Measurements from ENCODE around the gene FBLN5. TPM values are rescaled to one million over a fixed set of nuclear protein-coding genes. Genes with fewer than 3 reads are reported as not detected.
"Not testable (repeated sequence)": the region's sequence is repeated elsewhere in the genome, so short reads cannot be mapped to it uniquely, and the experiment has no call there.

FBLN5 gene
- total RNA-seq, 1 donor from 2014 or later = 1.6 TPM

DNA sequence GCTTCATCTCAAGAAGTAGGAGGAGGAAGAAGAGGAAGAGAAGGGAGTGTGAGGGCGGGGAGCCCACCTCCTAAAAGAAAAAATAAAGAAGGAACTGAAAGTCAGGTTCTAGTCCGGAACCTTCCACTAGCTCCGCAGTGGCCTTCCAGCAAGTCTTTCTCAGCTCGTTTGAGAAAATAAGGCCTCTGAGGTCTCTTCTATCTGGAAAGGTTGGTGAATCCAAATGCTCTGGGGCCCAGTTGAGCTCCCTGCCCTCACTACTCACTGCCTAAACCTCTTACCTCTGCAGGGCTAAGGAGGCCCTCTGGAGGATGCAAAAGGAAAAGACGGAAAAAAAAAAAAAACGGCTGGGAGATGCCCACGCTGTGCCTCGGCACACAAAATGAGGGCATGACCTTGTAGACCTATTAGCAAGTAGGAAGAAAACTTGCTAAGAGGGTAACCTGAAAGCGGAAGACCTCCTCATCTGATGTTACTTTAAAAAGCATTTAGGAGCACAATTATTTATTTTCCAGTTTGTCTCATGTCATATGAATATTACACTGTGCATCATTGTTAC is 35.9 kb downstream of the FBLN5 start:
- FAIRE-seq = no peak

DNA sequence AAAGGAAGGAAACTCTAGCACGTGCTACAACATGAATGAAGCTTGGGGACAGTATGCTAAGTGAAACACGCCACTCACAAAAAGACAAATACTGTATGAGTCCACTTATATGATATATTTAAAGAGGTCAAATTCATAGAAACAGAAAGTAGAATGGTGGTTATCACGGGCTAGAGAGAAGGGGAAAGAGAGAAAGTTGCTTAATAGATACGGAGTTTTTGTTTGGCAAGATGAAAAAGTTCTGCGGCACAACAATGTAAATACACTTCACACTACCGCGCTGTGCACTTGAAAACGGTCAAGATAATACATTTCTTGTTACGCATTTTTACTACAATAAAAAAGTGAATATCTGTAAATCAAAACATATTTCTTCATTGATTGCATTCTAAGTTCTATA is 37.3 kb downstream of the FBLN5 start:
- FAIRE-seq = no peak
- DNase-seq (ENCODE audit: low spot score in 2 of 2) = no peak

More for the DNA sequence above, 35.9 kb downstream of the FBLN5 start:
- DNase-seq (ENCODE audit: low spot score in 2 of 2) = peak in 1 of 2 donors; percentile 64

DNA sequence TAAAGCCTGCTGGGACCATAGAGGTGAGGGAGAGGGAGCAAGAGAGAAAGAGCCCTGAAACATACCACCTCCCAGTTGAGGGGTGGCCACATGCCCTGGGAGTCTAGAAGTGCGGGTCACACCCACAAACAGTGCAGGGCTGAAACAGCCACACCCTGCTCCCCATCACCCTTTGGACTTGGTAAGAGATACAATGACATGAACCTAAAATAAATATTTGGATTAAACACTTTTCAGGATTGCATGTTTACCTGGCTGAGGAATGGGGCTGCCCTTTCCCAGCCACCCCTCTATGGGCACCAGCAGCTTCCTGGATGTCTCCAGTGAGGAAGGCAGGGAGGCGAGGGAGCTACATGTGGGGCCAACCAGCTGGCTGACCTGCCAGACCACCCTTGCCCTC is 41.1 kb downstream of the FBLN5 start:
- DNase-seq (ENCODE audit: low spot score in 2 of 2) = no peak
- no peak for FAIRE-seq

DNA sequence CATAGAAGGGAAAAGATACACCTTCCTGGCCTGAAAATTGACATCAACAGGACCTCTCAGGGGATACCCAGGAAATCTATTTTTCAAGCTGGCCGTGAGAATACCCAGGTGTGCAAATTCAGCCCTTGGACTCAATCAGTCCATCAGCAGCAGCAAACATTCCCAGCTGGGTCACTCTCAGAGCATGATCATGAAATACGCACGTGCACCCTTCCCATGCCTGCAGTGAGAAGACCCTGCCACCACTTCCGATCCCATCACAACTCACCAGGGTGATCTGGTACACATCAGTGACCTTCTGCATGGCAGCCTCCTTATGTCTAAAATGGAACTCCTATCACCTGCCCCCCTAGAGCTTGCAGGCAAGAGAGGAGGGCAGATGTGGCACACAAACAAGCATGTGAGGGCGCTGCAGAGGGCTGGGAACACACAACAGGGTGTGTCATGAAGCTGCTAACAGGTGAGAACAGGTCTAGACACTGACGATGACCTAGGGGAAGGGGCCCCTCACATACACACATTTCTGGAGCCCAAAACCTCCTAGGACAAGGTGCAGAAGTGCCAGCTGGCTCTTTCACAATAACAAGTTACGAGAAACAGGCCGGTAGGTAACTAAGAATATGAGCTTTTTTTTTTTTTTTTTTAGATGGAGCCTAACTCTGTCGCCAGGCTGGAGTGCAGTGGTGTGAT is 42.4 kb downstream of the FBLN5 start:
- DNase-seq (ENCODE audit: low spot score in 2 of 2) (no peak), FAIRE-seq (no peak)

DNA sequence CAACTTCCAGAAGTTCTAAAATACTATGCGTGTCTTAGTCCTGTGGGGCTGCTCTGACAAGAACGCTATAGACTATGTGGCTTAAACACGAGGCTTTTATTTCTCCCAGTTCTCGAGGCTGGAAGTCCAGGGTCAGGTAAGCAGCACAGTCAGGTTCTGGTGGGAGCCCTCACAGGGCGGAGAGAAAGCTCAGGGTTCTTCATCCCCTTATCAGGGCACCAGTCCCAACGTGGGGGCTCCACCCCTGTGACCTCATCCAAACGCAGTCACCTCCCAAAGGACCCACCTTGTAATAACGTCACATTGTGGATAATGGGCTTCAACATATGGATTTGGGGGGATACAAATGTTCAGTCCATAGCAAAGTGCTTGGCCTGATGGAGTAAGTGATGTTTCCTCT is 43.0 kb downstream of the FBLN5 start:
- DNase-seq (ENCODE audit: low spot score in 2 of 2) (no peak), FAIRE-seq (no peak)

DNA sequence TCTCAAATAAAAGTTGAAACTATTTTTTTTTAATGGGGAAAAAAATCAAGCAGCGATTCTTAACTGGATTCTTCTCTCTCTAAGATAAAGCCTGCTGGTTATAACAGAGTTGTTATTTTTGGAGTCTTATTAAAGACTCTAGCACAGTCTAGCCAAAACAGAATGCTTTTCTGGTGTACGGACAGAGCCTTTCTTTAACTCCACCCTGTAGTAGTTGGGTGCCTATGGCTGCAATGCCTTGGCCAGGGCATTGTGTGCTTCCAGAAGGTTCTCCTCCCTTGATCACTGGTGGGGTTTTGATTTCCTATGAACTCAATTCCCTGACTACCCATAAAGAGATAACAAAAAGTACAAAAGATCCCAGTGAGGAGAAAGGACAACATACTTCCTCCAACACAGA is 44.4 kb downstream of the FBLN5 start:
- no peak for FAIRE-seq
- DNase-seq (ENCODE audit: low spot score in 2 of 2) = no peak

DNA sequence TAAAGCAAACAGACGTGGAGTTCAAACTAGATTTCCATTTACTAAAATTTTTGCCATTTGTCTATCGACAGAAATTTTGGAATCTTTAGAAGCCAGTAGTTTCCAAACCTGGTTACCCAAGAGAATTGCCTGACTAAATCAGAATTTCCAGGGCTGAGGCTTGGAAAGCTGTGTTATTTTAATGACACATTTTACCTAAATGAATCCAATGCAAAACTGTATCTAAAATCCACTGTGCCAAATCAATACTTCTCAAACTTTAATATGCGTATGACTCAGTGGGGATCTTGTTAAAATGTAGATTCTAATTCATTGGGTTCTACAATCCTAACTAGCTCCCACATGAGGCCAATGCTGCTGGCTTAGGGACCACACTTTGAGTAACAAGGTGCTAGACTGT is 45.2 kb downstream of the FBLN5 start:
- DNase-seq (ENCODE audit: low spot score in 2 of 2) = no peak
- no peak for FAIRE-seq

DNA sequence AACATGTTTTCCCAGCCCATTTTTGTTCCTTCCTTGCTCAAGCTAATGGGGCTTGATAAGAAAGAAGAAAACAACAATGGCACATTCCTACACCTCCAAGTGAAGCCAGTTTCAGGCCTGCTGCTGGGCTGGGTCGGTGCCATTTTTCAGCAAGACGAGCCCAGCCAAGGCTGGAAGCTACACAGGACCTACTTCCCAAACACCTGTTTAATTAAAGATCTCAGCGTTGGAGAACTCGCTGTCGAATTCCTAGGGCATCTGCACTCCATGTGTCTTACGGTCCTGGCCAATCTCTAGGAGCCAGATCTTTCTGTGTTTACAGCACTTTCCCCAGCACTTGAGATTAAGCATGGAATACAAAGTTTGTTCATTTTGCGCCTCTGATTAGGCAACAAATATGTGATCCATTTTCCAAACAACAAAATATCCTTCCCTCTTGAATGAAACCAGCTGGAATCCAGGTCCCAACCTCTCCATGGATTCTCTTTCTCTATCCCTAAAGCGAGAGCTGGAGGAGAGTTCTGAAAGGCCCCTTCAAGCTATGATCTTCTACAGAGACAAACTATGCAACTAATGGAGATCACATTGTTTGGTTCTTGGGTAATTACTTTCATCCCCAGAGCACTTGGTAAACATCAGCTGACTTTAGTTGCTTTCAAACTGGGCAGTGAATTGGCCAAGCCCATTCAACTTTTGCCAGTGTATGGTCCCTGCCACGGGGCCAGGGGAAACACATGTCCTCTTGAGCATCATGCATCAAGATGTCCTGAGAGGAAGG is 45.9 kb downstream of the FBLN5 start:
- DNase-seq (ENCODE audit: low spot score in 2 of 2) (no peak), FAIRE-seq (no peak)

DNA sequence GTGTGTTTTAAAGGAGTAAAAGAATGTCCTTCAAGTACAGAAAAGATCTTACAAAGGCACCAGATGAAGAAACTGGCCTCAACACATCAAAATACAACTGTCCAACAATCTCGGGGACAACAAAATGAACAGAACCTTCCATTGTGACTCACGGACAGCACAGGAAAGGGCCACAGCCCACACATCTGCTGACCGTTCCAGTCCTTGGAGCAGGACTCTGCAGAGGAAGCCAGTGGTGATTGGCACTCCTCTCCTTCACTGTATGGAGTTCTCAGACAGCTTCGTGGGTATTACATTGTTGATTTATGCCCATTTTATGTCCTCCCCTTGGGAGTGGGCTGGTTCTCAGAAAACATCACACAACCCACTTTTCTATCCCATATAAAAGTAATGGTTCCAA is 47.7 kb downstream of the FBLN5 start:
- DNase-seq (ENCODE audit: low spot score in 2 of 2) = no peak
- no peak for FAIRE-seq

DNA sequence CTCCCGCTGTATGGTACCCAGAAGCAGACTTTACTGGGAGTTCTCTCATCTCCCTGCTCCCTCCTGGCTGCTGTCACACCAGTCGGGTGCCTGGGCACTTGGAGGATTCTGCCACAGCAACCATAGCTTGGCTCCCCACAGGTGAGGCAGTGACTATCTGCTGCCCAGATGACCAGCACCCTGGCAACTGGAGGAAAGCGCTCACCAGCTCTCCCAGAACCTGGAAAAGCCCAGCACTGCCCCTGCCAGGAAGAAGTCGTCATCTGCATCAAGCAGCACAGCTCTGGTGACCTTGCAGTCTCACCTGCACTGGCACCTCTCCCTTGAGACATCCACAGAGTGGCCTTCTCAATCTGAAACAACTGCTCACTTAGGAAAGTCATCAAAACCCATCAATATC is 48.3 kb downstream of the FBLN5 start:
- DNase-seq (ENCODE audit: low spot score in 2 of 2) (no peak), FAIRE-seq (no peak)

DNA sequence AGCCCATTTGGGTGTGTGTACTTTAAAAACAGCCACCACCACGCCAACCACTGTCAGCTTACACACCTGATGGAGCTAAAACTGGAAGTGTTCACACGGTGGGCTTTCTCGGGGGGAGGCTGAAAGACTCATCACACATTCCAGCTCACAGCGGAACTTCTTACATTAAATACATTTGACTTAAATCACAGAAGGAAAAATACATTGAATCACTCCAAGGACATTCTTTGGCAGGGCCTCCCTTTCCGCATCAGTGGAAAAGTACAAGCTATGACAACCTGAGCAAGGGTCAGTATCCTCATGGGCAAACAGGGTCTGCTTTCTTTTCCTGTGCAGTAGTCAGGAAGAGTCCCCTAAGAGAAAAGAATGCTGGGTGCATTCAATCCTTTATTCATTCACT is 49.1 kb downstream of the FBLN5 start:
- FAIRE-seq = no peak
- no peak for DNase-seq (ENCODE audit: low spot score in 2 of 2)

DNA sequence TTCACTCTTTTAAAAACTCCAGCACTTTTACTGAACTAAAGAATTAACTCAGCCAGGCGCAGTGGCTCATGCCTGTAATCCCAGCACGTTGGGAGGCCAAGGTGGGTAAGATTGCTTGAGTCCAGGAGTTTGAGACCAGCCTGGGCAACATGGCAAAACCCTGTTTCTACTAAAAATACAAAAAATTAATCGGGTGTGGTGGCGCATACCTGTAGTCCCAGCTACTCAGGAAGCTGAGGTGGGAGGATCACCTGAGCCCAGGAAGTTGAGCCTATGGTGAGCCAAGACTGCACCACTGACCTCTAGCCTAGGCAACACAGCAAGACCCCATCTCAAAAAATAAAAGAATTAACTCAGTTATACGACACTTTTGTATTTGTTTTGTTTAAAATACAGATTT is 49.8 kb downstream of the FBLN5 start:
- DNase-seq (ENCODE audit: low spot score in 2 of 2); FAIRE-seq: not testable (repeated sequence)

DNA sequence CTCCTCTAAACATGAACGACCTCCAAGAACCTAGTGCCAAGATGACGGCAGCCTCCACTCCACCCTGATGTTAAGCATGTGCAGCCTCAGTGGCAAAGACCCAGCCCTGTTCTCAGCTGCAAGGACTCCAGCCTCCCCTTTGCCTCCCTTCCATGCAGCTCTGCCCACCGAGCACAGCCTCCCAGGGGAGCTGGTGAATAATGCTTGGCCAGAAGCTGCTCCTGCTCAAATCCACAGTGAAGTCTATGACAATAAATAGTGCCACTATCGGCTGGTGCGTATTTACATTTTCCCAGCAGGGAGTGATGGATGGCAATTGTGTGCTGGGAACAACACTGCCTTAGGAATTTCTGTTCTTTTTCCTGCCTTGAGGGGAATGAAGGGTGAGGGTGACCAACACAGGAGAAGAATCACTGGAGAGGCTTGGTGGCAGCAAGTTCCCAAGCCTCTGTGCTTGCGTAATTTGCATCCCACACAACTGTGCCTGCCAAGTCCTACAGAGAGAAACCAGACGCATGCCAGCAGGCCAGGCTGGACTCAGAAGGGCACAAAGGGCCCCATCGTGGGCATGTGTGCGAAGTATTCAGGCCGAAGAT is 50.3 kb downstream of the FBLN5 start:
- DNase-seq (ENCODE audit: low spot score in 2 of 2) (peak in 1 of 2 donors; percentile 53), FAIRE-seq (no peak)

DNA sequence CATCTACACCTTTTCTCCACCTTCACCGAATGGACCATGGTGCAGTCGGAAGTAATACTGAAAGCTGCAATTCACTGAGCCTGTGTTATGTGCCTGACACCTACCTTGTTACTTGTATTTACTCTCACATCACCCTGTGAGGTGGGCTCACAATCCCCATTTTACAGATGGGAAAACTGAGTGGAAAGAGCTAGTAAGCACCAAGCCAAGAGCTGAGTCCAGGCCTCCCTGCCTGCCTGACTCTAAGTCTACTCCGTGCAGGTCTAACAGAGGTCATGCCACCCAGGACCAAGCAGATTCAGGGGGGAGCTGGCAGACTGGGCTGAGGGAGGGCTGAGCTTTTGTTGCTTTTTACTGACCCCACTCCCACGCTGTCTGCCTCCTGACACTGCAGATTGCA is 51.1 kb downstream of the FBLN5 start:
- DNase-seq (ENCODE audit: low spot score in 2 of 2) (no peak), FAIRE-seq (no peak)

DNA sequence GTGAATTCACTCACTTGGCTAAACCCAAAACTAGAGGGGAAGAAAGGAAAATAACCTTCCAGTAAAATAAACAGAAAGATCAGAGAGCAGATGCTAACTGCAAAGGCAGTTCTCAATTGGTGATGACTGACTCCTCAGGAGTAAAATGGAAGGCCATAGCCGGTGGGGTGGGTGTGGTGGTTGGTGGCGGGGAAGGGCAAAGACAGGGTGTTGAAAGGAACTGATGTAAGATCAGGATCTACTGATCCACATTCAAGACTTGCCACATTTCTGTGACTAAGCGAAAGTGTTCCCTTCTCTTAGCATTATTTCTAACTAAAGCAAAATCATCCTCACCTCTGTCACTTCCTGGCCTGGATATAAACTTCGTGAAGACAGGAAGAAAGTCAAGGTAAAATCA is 53.8 kb downstream of the FBLN5 start:
- FAIRE-seq (no peak), DNase-seq (ENCODE audit: low spot score in 2 of 2) (no peak)

DNA sequence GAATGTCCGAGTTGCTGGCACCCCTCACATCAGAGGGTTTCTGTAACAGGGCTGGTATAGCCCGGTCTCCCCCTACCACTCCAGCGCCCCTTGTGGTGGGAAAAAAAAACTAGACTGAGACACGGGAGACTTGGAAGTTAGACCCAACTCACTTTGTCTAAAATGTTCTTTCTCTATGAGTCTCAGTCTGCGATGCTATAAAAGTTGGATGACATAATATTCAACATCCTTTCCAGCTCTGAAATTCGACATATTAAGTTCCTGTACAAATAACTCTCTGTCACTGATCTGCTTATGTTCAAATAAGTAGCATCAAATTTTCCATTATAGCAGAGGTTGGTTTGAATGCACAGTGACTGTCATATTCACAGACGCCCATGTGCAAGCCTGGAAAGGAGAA is 54.5 kb downstream of the FBLN5 start:
- no peak for FAIRE-seq
- DNase-seq (ENCODE audit: low spot score in 2 of 2) = no peak

DNA sequence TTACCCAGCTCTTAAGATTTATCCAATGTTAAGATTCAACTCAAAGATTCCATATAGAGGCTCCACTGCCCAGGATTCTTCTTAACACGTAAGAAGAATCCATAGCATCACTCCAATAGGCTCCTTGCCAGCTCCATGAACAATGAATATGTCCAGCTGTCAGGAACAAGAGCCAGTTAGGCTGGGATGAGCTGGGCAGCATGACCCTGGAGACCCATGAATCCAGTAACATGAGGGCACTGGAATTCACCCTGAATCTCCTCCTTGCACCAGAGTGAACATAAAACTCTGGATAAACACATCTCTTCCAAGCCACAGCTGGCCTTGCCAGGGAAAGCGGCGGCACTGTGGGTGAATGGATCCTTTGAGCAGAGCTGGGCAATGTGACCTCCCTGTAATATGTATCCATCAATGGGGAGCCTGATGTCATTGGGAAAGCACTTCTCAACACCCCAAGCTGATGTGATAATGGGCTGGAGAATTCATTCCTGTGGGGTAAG is 55.7 kb downstream of the FBLN5 start:
- DNase-seq (ENCODE audit: low spot score in 2 of 2) = peak in 1 of 2 donors; percentile 30
- FAIRE-seq = peak; percentile 23

DNA sequence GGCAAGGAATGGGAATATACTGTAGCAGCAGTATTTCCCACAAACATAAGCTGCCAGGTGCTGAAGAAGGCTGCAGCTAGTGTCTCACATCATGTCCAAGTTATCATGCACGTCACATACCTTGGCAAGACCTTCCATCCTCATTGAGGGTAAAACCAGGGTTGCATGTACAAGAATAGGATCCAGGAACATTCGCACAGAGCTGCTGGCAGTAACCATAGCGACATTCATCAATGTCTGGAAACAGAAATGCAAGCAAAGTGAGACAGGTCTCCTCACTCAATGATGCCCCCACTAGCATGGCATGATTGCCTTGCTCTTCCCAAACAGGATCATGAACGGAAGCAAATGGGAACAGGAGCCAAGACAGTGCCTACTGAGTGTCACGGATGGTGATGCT is 56.4 kb downstream of the FBLN5 start:
- FAIRE-seq = no peak
- no peak for DNase-seq (ENCODE audit: low spot score in 2 of 2)

DNA sequence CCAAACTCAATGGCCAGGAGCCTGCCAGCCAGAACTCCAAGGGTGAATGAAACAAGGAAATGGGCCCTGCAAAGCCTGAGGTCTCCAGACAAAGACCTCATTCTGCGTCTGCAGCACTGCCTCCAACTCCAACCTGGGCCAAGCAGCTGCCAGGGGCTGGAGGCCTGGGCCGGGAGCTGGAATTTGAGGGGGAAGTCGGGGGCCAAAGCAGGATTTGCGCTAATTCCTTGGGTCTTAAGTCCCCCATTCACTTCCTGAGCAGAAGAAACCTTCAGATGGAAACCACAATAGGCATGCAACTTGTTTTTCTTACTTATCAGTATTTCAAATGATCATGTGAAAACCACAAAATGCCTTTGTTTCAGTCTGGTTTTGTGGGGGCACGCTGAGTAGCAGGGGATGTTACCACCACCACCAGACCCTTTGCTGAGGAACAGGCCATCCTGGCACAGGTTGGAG is 57.2 kb downstream of the FBLN5 start:
- no peak for DNase-seq (ENCODE audit: low spot score in 2 of 2)

DNA sequence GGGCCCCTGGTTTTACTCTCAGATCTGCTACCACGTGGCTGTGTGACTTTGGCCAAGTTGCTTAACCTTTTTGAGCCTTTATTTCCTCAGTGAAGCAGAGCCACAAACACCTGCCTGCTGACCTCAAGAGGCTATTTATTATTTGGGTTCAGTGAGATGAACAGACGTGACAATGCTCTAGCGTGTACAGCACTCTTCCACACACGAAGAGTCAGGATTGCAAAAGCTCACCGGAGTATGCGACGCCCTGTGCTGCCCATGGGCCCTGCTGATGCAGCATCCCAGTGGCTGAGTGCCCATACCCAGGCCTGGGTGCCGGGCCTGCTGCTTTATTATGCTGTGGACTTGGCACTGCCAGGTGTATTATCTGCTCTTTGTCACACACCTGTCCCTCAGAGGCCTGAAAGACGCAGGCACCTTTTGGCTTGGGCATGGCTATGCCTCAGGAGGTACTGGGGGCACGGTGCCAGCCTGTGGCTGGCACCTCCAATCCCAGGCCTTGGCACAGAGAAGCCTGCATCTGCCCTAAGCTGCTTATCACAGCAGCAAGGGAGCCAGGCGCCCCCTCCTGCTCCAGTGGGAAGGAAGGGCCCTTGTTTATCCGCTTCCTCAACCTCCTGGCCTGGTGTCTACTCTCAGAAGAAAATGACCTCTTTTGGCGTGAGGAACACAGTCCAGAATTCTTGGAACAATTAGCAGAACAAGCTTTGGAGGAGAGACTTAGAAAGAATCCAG is 57.9 kb downstream of the FBLN5 start:
- no peak for FAIRE-seq
- DNase-seq (ENCODE audit: low spot score in 2 of 2) = no peak

More for the DNA sequence above, 57.2 kb downstream of the FBLN5 start:
- no peak for FAIRE-seq

All from frontal cortex (tissue), 4 donors.